NOMO-1 (cell line): ENCODE data around the gene BCAN.
"Not testable (repeated sequence)": the region's sequence is repeated elsewhere in the genome, so short reads cannot be mapped to it uniquely, and the experiment has no call there.

Source experiments
- DNase-seq, 2 experiments: peaks; one replicate each; lab custom pipeline; 2025; ENCODE audit not compliant: unreplicated experiment in 2 of 2; lab: John Stamatoyannopoulos, UW

Gene BCAN

DNA sequence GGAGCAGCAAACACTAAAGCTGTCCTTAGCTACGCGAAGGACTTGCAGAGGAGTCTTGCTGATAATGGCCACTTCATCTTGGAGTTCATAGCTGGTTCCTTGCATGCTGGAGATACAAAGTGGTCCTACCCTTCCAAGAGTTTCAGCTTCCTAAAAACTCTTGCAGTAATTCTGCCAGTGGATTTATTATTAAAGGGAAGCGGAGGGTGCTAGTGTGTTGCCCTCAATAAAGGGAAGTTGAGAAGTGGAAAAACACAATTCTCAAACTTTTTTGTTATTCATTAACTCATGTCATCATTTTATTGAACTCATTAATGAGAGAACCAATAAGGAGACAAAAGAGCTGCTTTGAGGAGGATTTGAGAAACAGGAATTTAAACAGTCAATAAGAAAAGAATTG, 29.3 kb upstream of the BCAN start:
- no peak for DNase-seq

DNA sequence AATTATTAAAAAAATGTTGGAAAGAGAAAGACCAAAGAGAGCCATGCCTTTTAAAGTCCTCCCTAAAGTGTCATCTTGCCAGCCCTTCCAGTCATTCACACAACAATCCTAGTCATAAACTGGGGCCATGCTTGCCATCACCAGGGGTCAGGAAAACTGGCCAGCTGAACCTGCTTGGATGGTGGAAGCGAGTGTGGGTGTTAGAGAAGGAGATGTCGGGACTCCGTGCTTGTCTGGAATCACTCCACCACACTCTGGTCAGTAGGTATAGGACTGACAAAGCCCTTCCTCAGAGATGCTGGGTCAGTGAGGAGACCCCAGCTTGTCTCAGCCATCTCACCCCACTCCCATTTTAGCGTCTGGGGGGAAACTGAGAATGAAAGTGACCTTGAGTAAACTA, 26.0 kb upstream of the BCAN start:
- no peak for DNase-seq

DNA sequence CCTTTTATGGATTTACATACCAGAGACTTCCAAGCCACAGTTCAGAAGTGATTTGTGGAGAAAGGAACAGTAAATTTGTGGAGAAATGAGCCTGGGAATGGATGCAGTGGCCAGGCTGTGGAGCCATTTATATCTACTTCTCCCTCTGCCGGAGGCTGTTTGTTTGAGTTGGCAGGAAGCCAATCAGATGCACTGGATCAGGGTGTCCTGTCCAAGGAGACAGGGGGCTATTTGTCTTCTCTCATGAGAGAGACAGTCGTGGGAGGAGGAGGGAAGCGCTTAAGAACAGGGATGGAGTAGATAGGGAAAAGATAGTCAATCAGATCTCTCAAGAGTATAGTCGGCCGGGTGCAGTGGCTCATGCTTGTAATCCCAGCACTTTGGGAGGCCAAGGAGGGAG, 25.5 kb upstream of the BCAN start:
- no peak for DNase-seq

DNA sequence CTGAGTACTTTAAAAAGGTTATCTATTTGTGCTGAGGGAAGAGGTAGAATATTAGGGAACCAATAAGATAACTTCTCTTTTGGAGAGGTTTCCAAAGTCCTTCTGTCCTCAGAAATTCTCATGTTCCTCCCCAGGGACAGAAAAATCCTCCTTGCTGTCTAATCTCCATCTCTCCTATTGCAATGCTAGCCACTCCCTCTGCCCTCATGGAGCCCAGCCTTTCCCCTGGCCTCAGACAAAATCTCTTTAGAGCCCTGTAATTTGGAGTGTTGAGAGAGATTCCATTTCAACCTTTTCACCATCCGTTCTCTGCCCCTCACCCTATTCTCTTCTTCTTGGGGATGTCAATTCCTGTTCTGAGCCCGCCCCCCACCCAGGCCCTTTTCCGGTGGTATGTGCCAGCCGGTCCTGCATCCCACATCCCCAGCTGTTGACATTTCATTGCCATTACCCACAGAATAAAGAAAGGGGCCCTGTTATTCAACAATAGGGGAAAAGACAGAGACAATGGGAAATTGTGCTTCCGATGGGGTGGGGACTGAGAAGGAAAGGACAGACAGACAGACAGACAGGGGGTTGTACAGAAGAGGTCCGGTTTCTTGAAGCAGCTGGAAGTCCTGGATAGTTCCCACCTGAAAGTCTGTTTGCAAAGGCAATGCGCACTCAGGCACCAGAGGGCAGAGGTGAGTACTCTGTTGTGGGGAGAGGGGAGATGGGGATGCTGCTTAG, 22.9 kb upstream of the BCAN start, which contains the start of gene HAPLN2:
HAPLN2 (plus strand) TSS at position 563 of the 729 bp plus-strand sequence. CDS start 4,076 bp downstream, outside the sequence.
- no peak for DNase-seq

DNA sequence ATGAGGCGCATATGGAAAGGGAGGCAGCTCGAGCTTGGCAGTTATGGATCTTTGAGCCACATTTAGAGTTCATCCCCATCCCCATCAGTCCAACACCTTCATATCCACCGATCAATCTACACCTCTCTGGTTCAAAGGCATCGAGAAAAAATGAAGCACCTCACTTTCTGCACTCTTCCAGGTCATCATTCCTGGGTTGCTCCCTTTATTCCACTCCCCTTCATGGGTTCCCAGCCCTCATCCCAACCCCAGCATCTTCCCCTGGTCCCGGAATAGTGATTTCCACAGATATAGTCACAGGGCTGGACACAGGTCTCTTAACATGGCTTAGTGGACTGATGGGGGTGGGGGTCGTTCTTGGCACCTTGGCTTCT, 22.3 kb upstream of the BCAN start:
- no peak for DNase-seq

DNA sequence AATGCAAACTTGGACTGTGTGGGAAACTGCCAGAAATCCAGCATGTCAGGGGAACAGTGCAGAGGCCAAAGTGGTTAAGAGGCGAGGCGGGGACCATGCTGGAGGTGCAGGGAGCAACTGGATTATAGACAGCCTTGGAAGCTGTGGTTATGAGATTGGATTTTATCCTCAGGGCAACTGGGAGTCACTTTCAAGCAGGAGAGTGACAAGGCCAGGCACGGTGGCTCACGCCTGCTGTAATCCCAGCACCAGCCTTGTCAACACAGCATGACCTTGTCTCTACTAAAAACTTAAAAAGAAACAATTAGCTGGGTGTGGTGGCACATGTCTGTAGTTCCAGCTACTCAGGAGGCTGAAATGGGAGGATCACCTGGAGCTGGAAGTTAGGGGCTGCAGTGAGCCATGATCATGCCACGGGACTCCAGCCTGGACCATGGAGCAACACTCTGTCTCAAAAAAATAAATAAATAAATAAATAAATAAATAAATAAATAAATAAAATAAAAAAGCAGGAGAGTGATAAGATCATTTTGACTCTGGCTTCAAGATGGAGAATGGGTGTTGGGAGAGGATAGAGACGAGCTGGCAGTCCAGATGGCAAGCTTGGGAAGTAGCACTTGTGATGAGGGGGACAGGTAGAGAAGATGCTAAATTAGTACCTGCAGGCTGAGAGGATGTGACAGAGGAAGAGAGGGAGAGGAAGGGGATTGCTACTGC, 19.2 kb upstream of the BCAN start:
- no peak for DNase-seq

DNA sequence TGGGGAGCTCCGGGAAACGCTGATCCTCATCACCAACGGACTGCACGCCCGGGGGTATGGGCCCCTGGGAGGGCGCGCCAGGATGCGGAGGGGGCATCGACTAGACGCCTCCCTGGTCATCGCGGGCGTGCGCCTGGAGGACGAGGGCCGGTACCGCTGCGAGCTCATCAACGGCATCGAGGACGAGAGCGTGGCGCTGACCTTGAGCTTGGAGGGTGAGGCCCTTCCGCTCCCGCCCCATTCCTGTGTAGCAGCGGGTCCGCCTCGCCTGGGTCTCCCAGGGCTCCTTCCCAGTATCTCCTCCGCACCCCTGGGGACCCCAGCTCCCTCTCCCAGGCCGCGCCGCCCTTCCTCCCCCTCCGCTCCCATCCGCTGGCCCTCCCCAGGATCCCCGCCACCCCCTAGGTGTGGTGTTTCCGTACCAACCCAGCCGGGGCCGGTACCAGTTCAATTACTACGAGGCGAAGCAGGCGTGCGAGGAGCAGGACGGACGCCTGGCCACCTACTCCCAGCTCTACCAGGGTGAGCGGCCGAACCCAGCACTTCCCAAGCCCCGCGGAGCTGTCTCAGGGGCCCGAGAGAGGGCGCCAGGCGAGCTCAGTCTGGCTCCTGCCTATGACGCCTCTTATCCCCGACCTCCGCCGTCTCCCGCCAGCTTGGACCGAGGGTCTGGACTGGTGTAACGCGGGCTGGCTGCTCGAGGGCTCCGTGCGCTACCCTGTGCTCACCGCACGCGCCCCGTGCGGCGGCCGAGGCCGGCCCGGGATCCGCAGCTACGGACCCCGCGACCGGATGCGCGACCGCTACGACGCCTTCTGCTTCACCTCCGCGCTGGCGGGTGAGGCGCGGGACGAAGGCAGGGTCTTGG, 17.7 kb upstream of the BCAN start:
- DNase-seq = peak; percentile 25 to 49

DNA sequence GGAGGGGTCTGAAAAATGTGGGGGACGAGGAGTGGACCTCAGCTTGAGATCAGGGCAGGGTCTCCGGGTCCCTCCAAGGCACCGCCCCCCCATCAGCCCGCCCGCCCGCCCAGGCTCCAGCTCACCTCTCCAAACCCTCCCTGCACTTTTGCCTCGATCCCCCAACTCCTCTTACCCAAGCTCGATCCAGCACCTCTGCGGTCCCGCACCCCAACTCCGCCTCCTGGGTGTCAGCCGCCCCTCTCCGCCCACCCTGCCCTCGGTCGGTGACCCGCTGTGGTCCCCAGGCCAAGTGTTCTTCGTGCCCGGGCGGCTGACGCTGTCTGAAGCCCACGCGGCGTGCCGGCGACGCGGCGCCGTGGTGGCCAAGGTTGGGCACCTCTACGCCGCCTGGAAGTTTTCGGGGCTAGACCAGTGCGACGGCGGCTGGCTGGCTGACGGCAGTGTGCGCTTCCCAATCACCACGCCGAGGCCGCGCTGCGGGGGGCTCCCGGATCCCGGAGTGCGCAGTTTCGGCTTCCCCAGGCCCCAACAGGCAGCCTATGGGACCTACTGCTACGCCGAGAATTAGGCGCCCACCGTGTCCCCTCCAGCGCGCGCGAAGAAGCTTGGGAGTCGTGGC, 17.0 kb upstream of the BCAN start:
- DNase-seq = no peak

DNA sequence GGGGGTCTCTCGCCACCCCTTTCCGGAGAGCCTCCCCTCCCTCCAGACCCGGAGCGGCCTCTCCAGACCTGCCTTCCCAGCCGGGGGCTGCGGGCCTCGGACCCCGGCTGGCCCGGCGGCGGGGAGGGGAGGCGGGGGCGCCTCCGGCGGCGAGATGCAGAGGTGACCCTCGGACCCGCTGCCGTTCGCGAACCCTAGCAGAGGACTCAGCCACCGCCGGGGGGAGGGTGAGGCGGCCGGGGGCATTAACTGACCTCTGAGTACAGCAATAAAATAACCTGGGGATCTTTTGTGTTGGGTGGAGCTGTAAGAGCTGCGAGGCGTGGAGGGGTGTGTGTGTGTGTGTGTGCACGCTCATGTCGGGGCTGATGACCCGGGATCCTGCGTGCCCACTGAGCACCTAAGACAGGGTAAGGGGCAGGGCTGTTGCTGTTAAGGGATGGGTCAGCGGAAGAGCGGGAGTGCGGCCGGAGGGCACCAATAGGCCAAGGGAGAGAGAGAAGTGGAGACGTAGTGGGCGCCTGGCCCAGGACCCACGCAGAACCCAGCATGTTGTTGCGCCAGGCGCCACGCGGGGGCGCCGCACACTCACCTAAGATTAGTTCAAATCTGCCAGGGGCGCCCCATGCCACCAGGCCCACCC, 16.4 kb upstream of the BCAN start:
- peak in 1 of 2 experiments; percentile 9 for DNase-seq

DNA sequence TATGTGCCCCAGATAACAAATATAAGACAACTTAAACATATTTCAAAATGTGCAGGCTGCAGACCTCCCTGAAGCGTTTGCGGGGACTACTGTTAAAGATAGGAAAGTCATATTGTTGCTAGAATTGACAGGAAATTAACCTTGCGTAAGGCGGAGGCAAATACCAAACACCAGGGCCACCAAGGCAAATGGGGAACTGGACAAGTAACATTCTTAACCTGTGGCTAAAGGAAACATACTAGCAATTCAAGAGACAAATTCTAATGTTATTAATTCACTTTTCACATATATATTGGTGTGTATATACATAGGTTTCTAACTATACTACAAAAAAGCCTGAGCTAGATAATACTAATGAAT, 15.9 kb upstream of the BCAN start:
- no peak for DNase-seq

DNA sequence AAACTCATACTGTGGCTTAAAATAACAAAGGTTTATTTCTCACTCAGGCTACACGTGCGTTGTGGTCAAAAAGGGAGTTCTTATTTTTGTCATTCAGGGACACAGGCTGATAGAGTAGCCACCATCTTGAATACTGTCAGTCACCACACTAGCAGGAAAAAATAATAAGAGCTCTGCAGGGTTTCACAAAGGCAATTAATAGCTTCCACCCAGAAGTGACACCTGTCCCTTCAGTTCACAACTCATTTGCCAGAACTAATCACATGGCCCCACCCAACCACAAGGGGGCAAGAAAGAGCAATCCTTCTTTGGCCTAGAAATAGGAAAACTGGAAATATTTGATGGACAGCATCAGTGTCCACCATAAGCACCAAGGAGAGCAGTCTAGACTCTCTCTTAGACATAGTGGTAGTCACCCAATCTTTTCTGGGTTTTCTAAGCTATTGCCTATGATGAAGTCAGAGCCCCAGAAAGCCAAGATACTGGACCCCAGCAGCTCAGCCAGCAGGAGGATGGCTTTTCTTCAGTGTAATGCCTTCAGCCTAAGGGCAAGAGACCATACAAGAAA, 14.5 kb upstream of the BCAN start:
- DNase-seq = peak; percentile 20 to 34

DNA sequence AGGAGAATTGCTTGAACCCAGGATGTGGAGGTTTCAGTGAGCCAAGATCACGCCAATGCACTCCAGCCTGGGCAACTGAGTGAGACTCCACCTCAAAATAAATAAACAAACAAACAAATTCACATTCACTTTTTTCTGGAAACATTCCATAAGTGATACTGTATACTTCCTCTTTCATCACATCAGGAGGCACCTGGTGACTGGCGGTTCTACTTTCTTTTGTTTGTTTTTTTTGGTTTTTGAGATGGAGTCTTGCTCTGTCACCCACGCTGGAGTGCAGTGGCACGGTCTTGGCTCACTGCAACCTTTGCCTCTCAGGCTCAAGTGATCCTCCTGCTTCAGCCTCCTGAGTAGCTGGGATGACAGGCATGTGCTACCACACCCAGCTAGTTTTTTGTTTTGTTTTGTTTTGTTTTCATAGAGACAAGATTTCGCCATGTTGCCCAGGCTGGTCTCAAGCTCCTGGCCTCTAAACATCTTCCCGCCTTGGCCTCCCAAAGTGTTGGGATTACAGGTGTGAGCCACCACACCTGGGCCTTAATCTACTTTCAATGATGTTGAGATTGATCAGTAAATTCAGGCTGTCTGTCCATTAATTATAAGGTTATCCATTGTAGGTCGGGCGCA, 12.0 kb upstream of the BCAN start:
- no peak for DNase-seq

DNA sequence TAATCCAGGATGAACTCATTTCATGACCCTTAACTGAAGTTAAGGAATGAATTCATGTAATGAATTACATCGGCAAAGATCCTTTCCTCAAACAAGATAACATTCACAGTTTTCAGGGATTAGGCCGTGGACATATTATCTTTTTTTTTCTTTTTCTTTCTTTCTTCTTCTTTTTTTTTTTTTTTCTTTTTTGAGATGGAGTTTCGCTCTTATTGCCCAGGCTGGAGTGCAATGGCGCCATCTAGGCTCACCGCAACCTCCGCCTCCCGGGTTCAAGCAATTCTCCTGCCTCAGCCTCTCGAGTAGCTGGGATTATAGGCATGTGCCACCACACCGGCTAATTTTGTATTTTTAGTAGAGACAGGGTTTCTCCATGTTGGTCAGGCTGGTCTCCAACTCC, 10.8 kb upstream of the BCAN start:
- DNase-seq = not testable (repeated sequence)

DNA sequence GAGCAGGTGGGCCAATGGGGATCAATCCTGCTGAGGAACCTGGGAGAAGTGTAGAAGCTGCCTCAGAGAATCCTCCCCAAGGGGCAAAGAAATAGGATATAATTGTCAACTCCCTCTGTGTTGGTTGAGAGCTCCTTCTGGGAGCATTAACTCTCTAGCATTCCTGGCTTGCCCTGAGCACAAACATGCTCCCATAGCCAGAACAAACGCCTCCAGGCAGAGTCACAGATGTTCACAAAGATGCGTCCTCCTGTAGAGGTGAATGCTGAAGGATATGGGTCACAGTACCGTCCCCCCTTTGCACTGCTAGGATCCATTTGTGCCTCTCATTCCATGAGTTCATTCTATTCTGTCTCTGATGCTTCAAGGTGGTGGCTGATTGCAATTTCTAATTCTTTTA, 9.6 kb upstream of the BCAN start:
- no peak for DNase-seq

DNA sequence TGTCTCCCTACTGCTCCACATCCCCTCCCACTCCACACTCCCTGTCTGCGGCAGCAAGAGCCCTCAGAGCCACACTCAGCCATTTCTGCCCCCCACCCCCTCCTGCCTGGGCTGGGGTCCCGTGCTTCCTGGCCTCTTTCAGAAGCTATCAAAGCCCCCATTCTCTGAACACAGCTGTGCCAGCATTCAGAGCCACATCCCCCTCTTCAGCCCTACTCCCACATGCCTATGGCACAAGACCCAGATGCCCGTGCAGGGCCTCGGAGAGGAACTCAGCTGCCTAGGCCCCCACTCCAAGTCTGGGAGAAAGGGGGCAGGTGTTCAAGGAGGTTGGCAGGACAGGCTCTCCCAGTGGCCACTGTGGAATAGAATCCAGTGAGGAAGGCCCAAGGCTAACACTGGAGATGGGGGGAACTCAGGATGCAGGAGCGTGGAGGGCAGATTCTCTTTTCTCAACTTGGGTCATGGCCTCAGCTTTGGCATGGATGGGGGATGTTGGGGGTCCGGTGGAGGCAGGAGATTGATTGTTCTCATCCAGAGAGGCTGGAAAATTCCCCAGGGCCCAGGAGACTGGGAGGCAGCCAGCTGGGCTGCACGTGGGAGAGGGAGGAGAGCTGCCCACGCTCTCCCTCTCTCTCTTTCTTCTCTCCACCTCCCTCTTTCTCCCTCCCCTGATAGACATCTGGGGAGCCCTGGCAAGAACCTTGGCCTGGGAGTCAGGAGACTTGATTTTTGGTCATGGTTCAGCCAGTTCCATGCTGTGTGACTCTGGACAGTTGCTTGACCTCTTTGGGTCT, 3.5 kb upstream of the BCAN start:
- DNase-seq = no peak

DNA sequence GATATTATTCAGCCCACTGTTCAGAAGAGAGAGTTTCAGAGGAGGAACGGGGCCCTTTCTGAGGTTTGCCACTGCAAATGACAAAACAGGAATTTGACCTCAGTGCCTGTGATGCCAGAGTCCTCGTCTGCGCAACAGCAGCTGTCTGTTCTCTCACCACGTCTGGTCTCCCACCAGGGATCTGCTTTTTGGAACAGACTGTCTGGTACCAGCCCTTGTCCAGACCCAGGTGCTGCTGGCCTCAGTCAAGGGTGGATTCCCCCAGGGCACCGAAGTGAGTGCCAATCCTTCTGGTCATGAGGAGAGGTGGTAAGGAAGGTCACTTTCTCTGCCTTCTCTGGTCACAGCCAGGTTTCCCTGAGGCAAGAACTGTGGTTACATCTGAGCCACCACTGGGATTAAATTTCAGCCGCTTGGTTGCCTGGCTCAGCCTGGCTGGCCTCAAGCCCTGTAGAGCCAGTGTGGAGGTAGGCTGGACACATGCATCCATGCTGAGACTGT, 2.3 kb upstream of the BCAN start:
- peak in 1 of 2 experiments; percentile 12 for DNase-seq

DNA sequence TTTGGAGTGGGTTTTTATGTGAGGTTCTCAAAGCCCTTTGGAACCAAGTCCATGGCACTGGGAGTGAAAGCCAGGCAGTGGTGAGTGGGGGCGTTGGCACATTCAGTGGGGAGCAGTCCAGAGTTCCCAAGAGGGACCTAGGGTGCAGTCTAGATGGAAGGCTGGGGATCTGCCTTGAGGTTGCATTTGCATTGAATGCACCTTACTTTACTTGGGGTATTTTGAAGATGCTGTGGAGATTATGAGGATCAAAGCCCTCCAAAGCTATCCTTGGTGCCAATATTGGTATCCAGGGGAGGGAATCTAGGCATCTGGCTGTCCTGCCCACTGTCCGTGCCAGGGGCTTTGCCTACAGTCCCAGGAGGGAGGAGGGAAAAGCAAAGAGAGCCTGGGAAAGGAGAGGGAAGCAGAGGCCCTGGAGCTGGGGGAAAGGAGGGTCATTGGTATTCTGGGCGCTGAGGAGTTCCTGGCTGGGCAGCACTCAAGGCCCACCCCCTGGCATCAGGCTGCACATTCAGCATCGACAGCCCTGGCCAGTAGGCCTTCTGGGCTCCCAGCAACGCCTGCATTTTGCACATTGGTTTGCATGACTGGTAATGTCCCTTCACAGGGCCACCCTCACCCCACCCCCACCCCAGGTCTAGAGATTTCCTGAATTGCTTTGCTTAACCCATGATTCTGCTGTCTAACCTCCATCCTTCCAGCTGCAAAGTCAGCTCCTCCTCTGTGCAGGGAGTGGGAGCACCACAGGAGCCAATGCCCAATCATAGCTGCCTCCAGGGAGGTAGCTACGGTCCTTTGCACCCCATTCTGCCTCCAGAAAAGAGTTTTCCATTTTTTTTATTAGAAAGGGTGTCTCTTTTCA, 843 bp upstream of the BCAN start:
- DNase-seq = no peak
